HL-60 (cell line): Measurements from ENCODE around the gene POLN.

Experiments used
- DNase-seq, 2 experiments: peaks; one replicate each; pipeline ENCODE4 v3.0.0-alpha.2; 2010 to 2020; ENCODE audit warnings: low read depth in 1 of 2, low spot score in 1 of 2
- H3K27ac ChIP-seq: fragments of 250-450 bp; sonication (Bioruptor Pico); replicated peaks from 2 replicates; pipeline ENCODE4 v1.5.1; 2020; ENCODE audit warnings: mild to moderate bottlenecking, moderate library complexity
- H3K27me3 ChIP-seq: fragments of 250-450 bp; sonication (Bioruptor Pico); 2 replicates; pipeline ENCODE4 v1.5.1; 2021; ENCODE audit warnings: mild to moderate bottlenecking, moderate library complexity; ENCODE audit not compliant: insufficient read depth, poor library complexity, severe bottlenecking
- H3K4me3 ChIP-seq: replicated peaks from 2 replicates; pipeline ENCODE4 v1.5.1; 2011; ENCODE audit warnings: mild to moderate bottlenecking, control low read depth, low read length; ENCODE audit not compliant: insufficient read depth
- CTCF ChIP-seq: IDR thresholded peaks from one replicate; pipeline ENCODE4 v1.5.1; 2011; ENCODE audit warnings: low read length, control low read depth, inconsistent platforms; ENCODE audit not compliant: insufficient read depth
- GABPA ChIP-seq: IDR thresholded peaks from 2 replicates; pipeline ENCODE4 v1.6.1; 2012; ENCODE audit warnings: low read depth
- POLR2AphosphoS5 ChIP-seq: IDR thresholded peaks from 2 replicates; pipeline ENCODE4 v1.6.1; 2012; ENCODE audit warnings: low read depth
- REST ChIP-seq: IDR thresholded peaks from 2 replicates; pipeline ENCODE4 v1.6.1; 2012; ENCODE audit warnings: low read depth; ENCODE audit not compliant: insufficient replicate concordance
- SPI1 ChIP-seq: IDR thresholded peaks from 2 replicates; pipeline ENCODE4 v1.6.1; 2012; ENCODE audit warnings: low read depth, mild to moderate bottlenecking, borderline replicate concordance

Gene POLN

GRCh38 chr4:2084316-2084715 is 157.6 kb downstream of the POLN start:
- Histone ChIP-seq H3K4me3 (no peak overlapping the region), H3K27ac (no peak overlapping the region), H3K27me3 (no peaks in the 10 kb centered on the region)
- no peak for DNase-seq
- no peak for TF ChIP-seq GABPA

GRCh38 chr4:2083826-2084160 is 158.1 kb downstream of the POLN start:
- DNase-seq, result no peak
- no peak overlapping the region for H3K4me3 ChIP-seq
- H3K27ac ChIP-seq, result no peak overlapping the region
- no peak for TF ChIP-seq POLR2AphosphoS5
- TF ChIP-seq CTCF, result no peak
- TF ChIP-seq GABPA, result no peak
- no peak for TF ChIP-seq SPI1
- TF ChIP-seq REST, result no peak
- no peaks in the 10 kb centered on the region for H3K27me3 ChIP-seq

GRCh38 chr4:2083116-2083825 is 158.7 kb downstream of the POLN start:
- Histone ChIP-seq H3K27me3 (no peaks in the 10 kb centered on the region), H3K27ac (no peak overlapping the region), H3K4me3 (no peak overlapping the region)
- DNase-seq, result no peak
- no peak for TF ChIP-seq SPI1
- TF ChIP-seq POLR2AphosphoS5, result no peak
- TF ChIP-seq REST, result no peak
- no peak for TF ChIP-seq CTCF
- TF ChIP-seq GABPA, result no peak

- Histone ChIP-seq H3K27me3 (no peaks in the 10 kb centered on the region), H3K4me3 (no peak overlapping the region), H3K27ac (no peak overlapping the region)
- no peak for TF ChIP-seq GABPA
- no peak for TF ChIP-seq CTCF
- no peak for TF ChIP-seq POLR2AphosphoS5
- TF ChIP-seq SPI1, result no peak
- TF ChIP-seq REST, result no peak
- no peak for DNase-seq
These were observed 159.3 kb downstream of the POLN start for GRCh38 chr4:2082627-2083026.
